ENCODE results near the gene FAM168B.

DNA sequence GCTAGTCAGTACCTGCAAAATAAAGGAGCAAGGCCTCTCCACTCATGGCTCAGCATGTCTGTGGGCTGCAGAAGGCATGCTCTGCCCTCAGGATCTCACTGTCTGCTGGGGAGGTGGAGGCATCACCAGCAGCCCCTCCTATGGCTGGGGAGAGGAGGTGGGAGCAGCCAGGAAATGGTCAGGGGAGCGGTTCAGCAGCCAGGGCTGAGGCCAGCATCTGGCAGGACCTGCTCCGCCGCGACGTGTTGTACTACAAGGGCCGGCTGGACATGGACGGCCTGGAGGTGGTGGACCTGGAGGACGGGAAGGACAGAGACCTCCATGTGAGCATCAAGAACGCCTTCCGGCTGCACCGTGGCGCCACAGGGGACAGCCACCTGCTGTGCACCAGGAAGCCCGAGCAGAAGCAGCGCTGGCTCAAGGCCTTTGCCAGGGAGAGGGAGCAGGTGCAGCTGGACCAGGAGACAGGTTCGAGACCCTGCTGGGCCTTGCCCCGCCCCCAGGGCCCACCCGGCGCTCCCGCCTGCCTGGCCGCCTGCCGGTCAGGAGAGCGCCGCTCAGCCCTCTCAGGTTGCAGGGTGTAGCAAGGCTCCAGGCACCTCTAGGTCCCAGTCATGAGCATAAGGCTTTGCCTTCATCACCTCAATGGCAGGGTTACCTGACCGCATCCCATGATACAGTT, 49.0 kb downstream of the FAM168B start:
- no peak for TF ChIP-seq POLR2A (IDR thresholded peaks at IDR 0.05)
- TF ChIP-seq EP300 (IDR thresholded peaks at IDR 0.05) = no peak
- TF ChIP-seq, protein P1, sequence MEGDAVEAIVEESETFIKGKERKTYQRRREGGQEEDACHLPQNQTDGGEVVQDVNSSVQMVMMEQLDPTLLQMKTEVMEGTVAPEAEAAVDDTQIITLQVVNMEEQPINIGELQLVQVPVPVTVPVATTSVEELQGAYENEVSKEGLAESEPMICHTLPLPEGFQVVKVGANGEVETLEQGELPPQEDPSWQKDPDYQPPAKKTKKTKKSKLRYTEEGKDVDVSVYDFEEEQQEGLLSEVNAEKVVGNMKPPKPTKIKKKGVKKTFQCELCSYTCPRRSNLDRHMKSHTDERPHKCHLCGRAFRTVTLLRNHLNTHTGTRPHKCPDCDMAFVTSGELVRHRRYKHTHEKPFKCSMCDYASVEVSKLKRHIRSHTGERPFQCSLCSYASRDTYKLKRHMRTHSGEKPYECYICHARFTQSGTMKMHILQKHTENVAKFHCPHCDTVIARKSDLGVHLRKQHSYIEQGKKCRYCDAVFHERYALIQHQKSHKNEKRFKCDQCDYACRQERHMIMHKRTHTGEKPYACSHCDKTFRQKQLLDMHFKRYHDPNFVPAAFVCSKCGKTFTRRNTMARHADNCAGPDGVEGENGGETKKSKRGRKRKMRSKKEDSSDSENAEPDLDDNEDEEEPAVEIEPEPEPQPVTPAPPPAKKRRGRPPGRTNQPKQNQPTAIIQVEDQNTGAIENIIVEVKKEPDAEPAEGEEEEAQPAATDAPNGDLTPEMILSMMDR (IDR thresholded peaks at IDR 0.05) = no peak
- TF ChIP-seq POLR2AphosphoS5 (IDR thresholded peaks at IDR 0.05) = no peak

All from suprapubic skin (tissue), 4 donors.